Panc1 (cell line): ENCODE results near the gene ARL13B. TPM values are rescaled to one million over a fixed set of nuclear protein-coding genes. Genes with fewer than 3 reads are reported as not detected.

Source experiments
- ATAC-seq: fragments of 200-7000 bp; cut with Tn5 transposase; 2 replicates; pipeline ENCODE4 v1.9.1; 2020; ENCODE audit warnings: mild to moderate bottlenecking, moderate library complexity
- BruUV-seq: library from RNA; stranded (reverse); fragments of 400-500 nt; replicated peaks from 2 replicates; lab custom pipeline; 2021; lab: Mats Ljungman, UMichigan
- CTCF ChIA-PET: fragments of 300-600 bp; sonication (Branson Sonifier 250); formaldehyde crosslinking; loops from one replicate; lab custom pipeline; 2022; ENCODE audit warnings: antibody characterized with exemption; lab: Charles Lee
- POLR2A ChIA-PET: fragments of 300-600 bp; sonication (Branson Sonifier 250); formaldehyde crosslinking; loops from one replicate; lab custom pipeline; 2022; ENCODE audit warnings: antibody characterized with exemption; lab: Charles Lee
- DNase-seq: peaks from one replicate; pipeline ENCODE4 v3.0.0-alpha.2; 2010; ENCODE audit warnings: low read depth, low spot score
- H3K27ac ChIP-seq: 2 replicates; pipeline ENCODE4 v1.5.1; 2011; ENCODE audit warnings: mild to moderate bottlenecking, low read length, inconsistent platforms
- H3K27me3 ChIP-seq: fragments of 200-500 bp; sonication (Bioruptor generic); 2 replicates; pipeline ENCODE4 v1.6.0; 2014; ENCODE audit warnings: low read length, inconsistent platforms; ENCODE audit not compliant: control insufficient read depth, insufficient read depth
- H3K36me3 ChIP-seq: fragments of 200-500 bp; sonication (Bioruptor generic); 2 replicates; pipeline ENCODE4 v1.5.1; 2014; ENCODE audit warnings: inconsistent platforms, mild to moderate bottlenecking, low read length, moderate library complexity; ENCODE audit not compliant: control insufficient read depth, insufficient read depth
- H3K4me1 ChIP-seq: 2 replicates; pipeline ENCODE4 v1.5.1; 2011; ENCODE audit warnings: inconsistent platforms, mild to moderate bottlenecking, low read length, moderate library complexity; ENCODE audit not compliant: control insufficient read depth, insufficient read depth
- H3K4me3 ChIP-seq, 2 experiments: 2 replicates each; pipeline ENCODE4 v1.5.1; 2011 to 2012; ENCODE audit warnings: low read depth in 2 of 2, low read length in 2 of 2, mild to moderate bottlenecking in 2 of 2, inconsistent platforms in 1 of 2, moderate library complexity in 1 of 2
- H3K9me3 ChIP-seq: fragments of 200-500 bp; sonication (Bioruptor generic); 2 replicates; pipeline ENCODE4 v1.5.1; 2014; ENCODE audit warnings: low read depth, mild to moderate bottlenecking, inconsistent platforms, low read length, moderate library complexity; ENCODE audit not compliant: control insufficient read depth, insufficient read depth
- CTCF ChIP-seq: fragments of 450-650 bp; IDR thresholded peaks from 2 replicates; pipeline ENCODE4 v1.5.1; 2017; ENCODE audit warnings: mild to moderate bottlenecking
- POLR2AphosphoS5 ChIP-seq: IDR thresholded peaks from 2 replicates; pipeline ENCODE4 v1.6.1; 2012; ENCODE audit warnings: mild to moderate bottlenecking, low read depth, low read length, moderate library complexity
- REST ChIP-seq, 2 experiments: IDR thresholded peaks; 2 replicates each; pipeline ENCODE4 v1.6.1; 2011 to 2012; ENCODE audit warnings: low read depth in 2 of 2, control low read depth in 1 of 2, low read length in 1 of 2, mild to moderate bottlenecking in 1 of 2, moderate library complexity in 1 of 2; ENCODE audit not compliant: insufficient read depth in 1 of 2
- SIN3A ChIP-seq: IDR thresholded peaks from 2 replicates; pipeline ENCODE4 v1.6.1; 2012; ENCODE audit warnings: low read depth, mild to moderate bottlenecking, low read length, moderate library complexity, borderline replicate concordance; ENCODE audit not compliant: insufficient read depth
- TCF7L2 ChIP-seq: IDR thresholded peaks from 2 replicates; pipeline ENCODE4 v1.6.1; 2011; ENCODE audit warnings: mild to moderate bottlenecking, low read depth, low read length, inconsistent platforms
- in situ Hi-C: cut with HindIII; loops from 2 replicates; pipeline ENCODE4 v1.10.0; 2016; ENCODE audit warnings: low sequenced_read_pairs, low pct_unique_long_range_greater_than_20kb
- intact Hi-C: fragments of 100-400 bp; cut with micrococcal nuclease; formaldehyde crosslinking; loops from one replicate; pipeline ENCODE4 v1.10.0; 2022; ENCODE audit not compliant: unreplicated experiment
- total RNA-seq: library from RNA; stranded (reverse); gene quantifications from one replicate; pipeline ENCODE4 v1.2.1, GENCODE V29; 2021; ENCODE audit not compliant: unreplicated experiment

Gene ARL13B
- total RNA-seq, 1 experiment from 2014 or later, result 26.6 TPM

GRCh38 chr3:94063496-94064119 is 83.7 kb downstream of the ARL13B start:
- no peaks in the 10 kb centered on the region for H3K27me3 ChIP-seq
- no peaks in the 10 kb centered on the region for H3K9me3 ChIP-seq
- intact Hi-C loops (no loop called here), in situ Hi-C loops (no loop called here)
- no peak for ATAC-seq
- TF ChIP-seq CTCF (no peak), REST (IDR thresholded peaks at IDR 0.05; ENCODE audit: insufficient read depth in 1 of 2, low read depth in 2 of 2, low read length in 1 of 2) (no peak), SIN3A (no peak), TCF7L2 (no peak), POLR2AphosphoS5 (no peak)
- no TSS peak for BruUV-seq
- ChIA-PET POLR2A (no interaction called here), CTCF (no interaction called here)
- no peak for DNase-seq
- peaks cover 14% of the 10 kb centered on the region for H3K4me1 ChIP-seq
- peak overlapping the region; percentile 76 to 98 for H3K4me3 ChIP-seq
- H3K27ac ChIP-seq, result peak overlapping the region; percentile 97
- H3K36me3 ChIP-seq, result no peaks in the 10 kb centered on the region

- H3K4me1 ChIP-seq, result peaks cover 14% of the 10 kb centered on the region
- H3K27ac ChIP-seq, result peak overlapping the region; percentile 97
- CTCF ChIA-PET, result no interaction called here
- H3K36me3 ChIP-seq, result no peaks in the 10 kb centered on the region
- ATAC-seq (no peak), DNase-seq (no peak)
- in situ Hi-C loops, result no loop called here
- H3K27me3 ChIP-seq, result no peaks in the 10 kb centered on the region
- TF ChIP-seq CTCF (no peak), REST (IDR thresholded peaks at IDR 0.05; ENCODE audit: insufficient read depth in 1 of 2, low read depth in 2 of 2, low read length in 1 of 2) (no peak), SIN3A (no peak), TCF7L2 (no peak), POLR2AphosphoS5 (no peak)
- intact Hi-C loops, result no loop called here
- no TSS peak for BruUV-seq
- H3K9me3 ChIP-seq, result no peaks in the 10 kb centered on the region
- POLR2A ChIA-PET, result no interaction called here
- H3K4me3 ChIP-seq, result peak overlapping the region; percentile 76 to 98
Observed at GRCh38 chr3:94064243-94064860, 84.4 kb downstream of the ARL13B start.
